Gastrocnemius medialis (tissue), 4 donors: ENCODE results near the gene CIAPIN1. TPM values are rescaled to one million over a fixed set of nuclear protein-coding genes. Genes with fewer than 3 reads are reported as not detected.
A peak's percentile ranks its signal among the peaks of the same experiment; 100 is the strongest.

Source experiments
- ATAC-seq, 2 donors: fragments of 150-250 bp; one replicate each; pipeline ENCODE4 v1.9.1; 2016
- DNase-seq, 2 donors: peaks; one replicate each; pipeline ENCODE4 v3.0.0-alpha.2; 2019
- H3K27ac ChIP-seq, 4 donors: fragments of 200-600 bp; sonication (generic); 1 replicate in 1 of 4; 2 replicates in 3 of 4; pipeline ENCODE4 v1.5.1; 2016 to 2018; ENCODE audit warnings: mild to moderate bottlenecking in 2 of 4, moderate library complexity in 1 of 4
- H3K27me3 ChIP-seq, 3 donors: fragments of 200-600 bp; sonication (generic) in 2 of 3; 1 replicate in 1 of 3; 2 replicates in 2 of 3; pipeline versions ENCODE4 v1.5.1 to v1.6.0; 2016 to 2019; ENCODE audit warnings: mild to moderate bottlenecking in 1 of 3, moderate library complexity in 1 of 3
- H3K36me3 ChIP-seq, 2 donors: fragments of 200-600 bp; sonication (generic) in 1 of 2; one replicate each; pipeline ENCODE4 v1.5.1; 2017 to 2018
- H3K4me1 ChIP-seq, 2 donors: fragments of 200-600 bp; sonication (generic) in 1 of 2; one replicate each; pipeline ENCODE4 v1.5.1; 2016 to 2017; ENCODE audit warnings: mild to moderate bottlenecking in 2 of 2
- H3K4me3 ChIP-seq, 4 donors: fragments of 200-600 bp; sonication (generic) in 3 of 4; 1 replicate in 1 of 4; 2 replicates in 3 of 4; pipeline ENCODE4 v1.5.1; 2016 to 2019; ENCODE audit warnings: mild to moderate bottlenecking in 2 of 4
- H3K9me3 ChIP-seq, 3 donors: fragments of 200-600 bp; sonication (generic) in 2 of 3; 1 replicate in 1 of 3; 2 replicates in 2 of 3; pipeline ENCODE4 v1.5.1; 2016 to 2019
- CTCF ChIP-seq, 5 experiments: fragments of 450-650 bp in 3 of 5; fragments of 200-600 bp in 2 of 5; sonication (generic) in 2 of 5; IDR thresholded peaks in 4 of 5; conservative IDR thresholded peaks in 1 of 5; 1 replicate in 4 of 5; 2 replicates in 1 of 5; pipeline ENCODE4 v1.5.1; 2016 to 2019; ENCODE audit warnings: antibody characterized with exemption in 5 of 5, mild to moderate bottlenecking in 3 of 5, moderate library complexity in 3 of 5
- POLR2A ChIP-seq, 2 donors: fragments of 450-650 bp; IDR thresholded peaks; one replicate each; pipeline ENCODE4 v1.6.1; 2017; ENCODE audit warnings: antibody characterized with exemption in 2 of 2, mild to moderate bottlenecking in 2 of 2, moderate library complexity in 2 of 2
- in situ Hi-C, 4 donors: fragments of 200-750 bp; cut with MboI; loops; one replicate each; pipeline versions ENCODE4 v1.15.0 to v1.8.0; 2017; ENCODE audit warnings: low sequenced_read_pairs in 4 of 4
- intact Hi-C: fragments of 100-400 bp; cut with DNase I; formaldehyde crosslinking; loops from one replicate; pipeline ENCODE4 v1.15.1; 2023; ENCODE audit warnings: low total_unique reads
- total RNA-seq, 4 donors: library from RNA; depleted of rRNA; stranded (reverse); fragments of >200 nt; gene quantifications; one replicate each; pipeline versions ENCODE4 v1.1.0 to v1.2.3, GENCODE V29; 2016

The CIAPIN1 gene
- total RNA-seq, 4 donors from 2014 or later = 31.0 to 38.8 (median 37.9) TPM

DNA sequence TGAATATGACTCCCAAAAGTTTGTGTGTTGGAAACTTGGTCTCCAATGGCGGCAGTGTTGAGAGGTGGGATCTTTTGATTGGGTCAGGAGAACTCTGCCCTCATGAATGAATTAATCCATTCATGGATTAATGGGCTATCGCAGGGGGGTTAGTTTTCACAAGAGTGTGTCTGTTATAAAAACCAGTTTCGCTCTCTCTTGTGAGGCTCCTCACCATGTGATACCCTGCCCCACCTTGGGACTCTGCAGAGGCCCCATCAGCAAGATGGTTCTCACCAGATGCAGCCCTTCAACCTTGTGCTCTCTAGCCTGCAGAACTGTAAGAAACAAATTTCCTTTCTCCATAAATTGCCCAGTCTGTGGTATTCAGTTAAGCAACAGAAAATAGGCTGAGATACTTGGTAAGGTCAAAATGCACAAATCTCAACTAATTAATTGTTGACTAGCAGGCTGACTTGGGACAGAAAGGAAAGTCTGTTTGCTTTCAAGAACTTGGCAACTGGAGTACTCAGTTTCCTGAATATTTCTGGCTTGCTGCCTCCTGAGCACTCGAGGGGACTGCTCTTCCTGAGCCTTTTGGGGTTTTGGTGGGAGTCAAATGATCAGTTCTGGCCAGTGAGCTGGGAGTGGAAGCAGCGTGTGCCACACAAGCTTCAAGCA lies 56.4 kb downstream of the CIAPIN1 start:
- Histone ChIP-seq H3K4me1 (peaks cover 0 to 3% of the 10 kb centered on the region in 2 donors), H3K4me3 (no peak overlapping the region), H3K36me3 (no peaks in the 10 kb centered on the region), H3K27ac (peak overlapping the region in 1 of 4 donors; percentile 34), H3K9me3 (no peaks in the 10 kb centered on the region), H3K27me3 (no peaks in the 10 kb centered on the region)
- intact Hi-C loops (no loop called here), in situ Hi-C loops (no loop called here)
- TF ChIP-seq CTCF (IDR thresholded peaks at IDR 0.05 in 4 of 5, conservative IDR thresholded peaks at IDR 0.05 in 1 of 5) = no peak
- no peak for TF ChIP-seq POLR2A (IDR thresholded peaks at IDR 0.05)
- no peak for ATAC-seq
- no peak for DNase-seq

DNA sequence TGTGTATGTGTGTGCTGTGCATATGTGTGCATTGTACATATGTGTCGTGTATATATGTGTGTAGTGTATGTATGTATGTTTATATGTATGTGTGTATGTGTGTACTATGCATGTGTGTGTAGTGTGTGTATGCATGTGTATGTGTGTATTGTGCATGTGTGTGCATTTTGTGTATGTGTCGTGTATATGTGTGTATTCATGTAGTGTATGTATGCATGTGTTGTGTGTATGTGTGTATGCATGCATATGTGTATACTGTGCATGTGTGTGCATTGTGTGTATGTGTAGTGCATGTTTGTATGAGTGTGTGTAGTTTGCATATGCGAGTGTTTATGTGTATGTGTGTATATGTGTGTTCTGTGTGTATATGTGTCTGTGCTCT lies 58.1 kb downstream of the CIAPIN1 start:
- in situ Hi-C loops = no loop called here
- peaks cover 0 to 3% of the 10 kb centered on the region in 2 donors for H3K4me1 ChIP-seq
- TF ChIP-seq POLR2A (IDR thresholded peaks at IDR 0.05) = no peak
- TF ChIP-seq CTCF (IDR thresholded peaks at IDR 0.05 in 4 of 5, conservative IDR thresholded peaks at IDR 0.05 in 1 of 5) = no peak

GRCh38 chr16:57388359-57389086 lies 58.7 kb downstream of the CIAPIN1 start:
- no peaks in the 10 kb centered on the region for H3K9me3 ChIP-seq
- H3K36me3 ChIP-seq = no peaks in the 10 kb centered on the region
- no peak for TF ChIP-seq POLR2A (IDR thresholded peaks at IDR 0.05)
- no peak for TF ChIP-seq CTCF (IDR thresholded peaks at IDR 0.05 in 4 of 5, conservative IDR thresholded peaks at IDR 0.05 in 1 of 5)
- H3K4me1 ChIP-seq = peaks cover 0 to 3% of the 10 kb centered on the region in 2 donors
- DNase-seq (no peak), ATAC-seq (no peak)
- intact Hi-C loops = no loop called here
- in situ Hi-C loops = no loop called here
- H3K4me3 ChIP-seq = no peak overlapping the region
- H3K27ac ChIP-seq = no peak overlapping the region
- no peaks in the 10 kb centered on the region for H3K27me3 ChIP-seq

More for the DNA sequence above, 58.1 kb downstream of the CIAPIN1 start:
- Histone ChIP-seq H3K27me3 (no peaks in the 10 kb centered on the region), H3K36me3 (no peaks in the 10 kb centered on the region), H3K9me3 (no peaks in the 10 kb centered on the region), H3K4me3 (no peak overlapping the region), H3K27ac (no peak overlapping the region)
- no peak for ATAC-seq
- intact Hi-C loops = no loop called here
- DNase-seq = no peak

- Histone ChIP-seq H3K36me3 (no peaks in the 10 kb centered on the region), H3K4me3 (no peak overlapping the region), H3K4me1 (peaks cover 0 to 3% of the 10 kb centered on the region in 2 donors), H3K27ac (no peak overlapping the region), H3K27me3 (no peaks in the 10 kb centered on the region), H3K9me3 (no peaks in the 10 kb centered on the region)
- TF ChIP-seq POLR2A (IDR thresholded peaks at IDR 0.05) (no peak), CTCF (IDR thresholded peaks at IDR 0.05 in 4 of 5, conservative IDR thresholded peaks at IDR 0.05 in 1 of 5) (no peak)
- DNase-seq (no peak), ATAC-seq (no peak)
- in situ Hi-C loops (no loop called here), intact Hi-C loops (no loop called here)
Observed at GRCh38 chr16:57387598-57388354, 59.4 kb downstream of the CIAPIN1 start.
